B cell (primary cell): ENCODE results near the gene SGSH.

Experiments
- CTCF ChIP-seq: fragments of 200-600 bp; IDR thresholded peaks from one replicate; pipeline ENCODE4 v1.8.0; 2022; ENCODE audit warnings: antibody characterized with exemption, mild to moderate bottlenecking
- EZH2 ChIP-seq: IDR thresholded peaks from 2 replicates; pipeline ENCODE4 v1.6.1; 2012; ENCODE audit warnings: borderline replicate concordance, low read depth, mild to moderate bottlenecking, moderate library complexity, low read length; ENCODE audit not compliant: insufficient read depth, poor library complexity, severe bottlenecking

GRCh38 chr17:80220054-80220735 is at the start of gene SGSH, which contains the start of gene SLC26A11:
- TF ChIP-seq CTCF: no peak
- TF ChIP-seq EZH2: no peak
